DMS79 (cell line): Measurements from ENCODE around the gene GALNT10.

Source experiments
- DNase-seq: peaks from one replicate; lab custom pipeline; 2025; lab: John Stamatoyannopoulos, UW

GALNT10 gene

GRCh38 chr5:154179846-154180710 lies 10.5 kb upstream of the GALNT10 start:
- peak; percentile 24 for DNase-seq

DNA sequence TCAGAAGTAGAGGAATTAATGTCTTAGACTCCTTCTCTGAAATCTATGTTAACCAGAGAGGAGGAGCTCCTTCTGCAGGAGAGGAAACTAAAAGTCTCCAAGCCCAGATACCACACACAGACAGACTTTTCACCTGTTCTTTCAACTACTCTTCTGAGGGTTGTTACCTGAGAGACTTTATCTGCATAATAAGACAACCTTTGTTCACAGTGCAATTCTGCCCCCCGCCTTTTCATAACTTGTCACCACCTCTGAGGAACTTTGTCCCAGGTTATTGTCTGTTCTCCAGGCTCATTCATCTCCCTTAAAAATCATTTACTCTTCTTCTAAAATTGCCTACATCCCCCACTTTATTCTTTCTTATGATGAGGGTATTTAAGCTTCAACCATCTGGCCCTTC lies 9.4 kb upstream of the GALNT10 start:
- no peak for DNase-seq

DNA sequence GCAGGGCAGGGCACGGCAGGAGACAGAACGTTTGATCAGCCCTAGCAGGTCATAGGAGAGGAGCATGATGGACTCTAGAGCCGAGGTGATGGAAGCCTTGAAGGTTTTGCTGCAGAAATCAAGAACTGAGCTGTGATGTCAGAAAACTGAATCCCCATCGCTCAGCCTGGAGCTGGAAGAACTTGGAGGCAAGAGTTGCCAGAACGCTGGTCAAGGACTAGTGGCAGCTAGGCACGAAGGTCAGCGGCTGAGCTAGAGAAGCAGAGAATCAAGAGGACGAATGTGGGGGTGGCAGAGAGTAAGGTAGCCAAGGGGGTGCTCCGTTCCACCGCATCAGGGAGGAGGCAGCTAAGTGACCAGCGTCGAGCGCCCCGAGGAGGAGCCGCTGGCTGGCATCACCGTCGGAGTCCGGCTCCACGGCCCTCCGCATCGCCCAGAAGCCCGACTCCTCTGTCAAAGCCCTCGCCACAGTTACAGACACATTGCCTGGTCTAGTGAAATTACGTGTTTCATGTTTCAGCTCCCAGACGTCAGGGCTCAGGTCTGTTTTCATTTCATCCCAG lies 1.2 kb upstream of the GALNT10 start:
- no peak for DNase-seq

DNA sequence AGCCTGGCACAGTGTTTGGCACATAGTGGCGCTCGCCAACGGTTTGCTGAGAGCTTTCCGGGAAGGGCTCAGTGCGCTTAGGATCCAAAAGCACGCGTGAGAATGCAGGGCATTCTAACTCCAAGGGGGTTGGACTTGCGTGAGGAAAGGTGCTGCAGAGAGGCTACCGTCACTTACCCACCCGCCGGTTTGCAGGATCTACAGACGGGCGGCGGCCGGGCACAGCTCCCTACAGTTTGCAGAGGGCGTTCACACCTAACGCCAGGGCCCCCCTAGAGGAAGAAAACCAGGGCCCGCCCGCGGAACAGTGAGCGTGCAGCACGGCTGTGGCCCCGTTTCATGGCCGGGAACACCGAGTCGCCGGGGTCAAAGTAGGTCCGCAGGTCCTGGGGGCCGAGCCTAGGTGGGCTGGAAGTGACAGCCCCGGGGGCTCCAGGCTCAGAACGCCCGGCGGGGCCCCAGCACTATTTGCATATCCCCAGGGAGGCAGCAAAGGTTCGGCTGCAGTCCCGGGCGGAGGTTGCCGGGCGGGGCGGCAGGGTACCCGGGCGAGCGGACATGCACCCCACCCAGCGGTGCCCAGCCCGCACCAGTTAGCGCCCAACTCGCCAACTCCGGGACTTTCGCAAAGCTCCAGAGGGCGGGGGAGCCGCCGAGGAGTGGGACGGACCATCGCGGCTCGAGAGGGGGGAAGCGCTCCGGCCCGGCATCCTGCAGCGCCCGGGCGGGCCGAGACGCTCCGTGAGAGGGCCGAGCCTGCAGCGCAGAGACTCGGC lies 526 bp upstream of the GALNT10 start:
- no peak for DNase-seq

DNA sequence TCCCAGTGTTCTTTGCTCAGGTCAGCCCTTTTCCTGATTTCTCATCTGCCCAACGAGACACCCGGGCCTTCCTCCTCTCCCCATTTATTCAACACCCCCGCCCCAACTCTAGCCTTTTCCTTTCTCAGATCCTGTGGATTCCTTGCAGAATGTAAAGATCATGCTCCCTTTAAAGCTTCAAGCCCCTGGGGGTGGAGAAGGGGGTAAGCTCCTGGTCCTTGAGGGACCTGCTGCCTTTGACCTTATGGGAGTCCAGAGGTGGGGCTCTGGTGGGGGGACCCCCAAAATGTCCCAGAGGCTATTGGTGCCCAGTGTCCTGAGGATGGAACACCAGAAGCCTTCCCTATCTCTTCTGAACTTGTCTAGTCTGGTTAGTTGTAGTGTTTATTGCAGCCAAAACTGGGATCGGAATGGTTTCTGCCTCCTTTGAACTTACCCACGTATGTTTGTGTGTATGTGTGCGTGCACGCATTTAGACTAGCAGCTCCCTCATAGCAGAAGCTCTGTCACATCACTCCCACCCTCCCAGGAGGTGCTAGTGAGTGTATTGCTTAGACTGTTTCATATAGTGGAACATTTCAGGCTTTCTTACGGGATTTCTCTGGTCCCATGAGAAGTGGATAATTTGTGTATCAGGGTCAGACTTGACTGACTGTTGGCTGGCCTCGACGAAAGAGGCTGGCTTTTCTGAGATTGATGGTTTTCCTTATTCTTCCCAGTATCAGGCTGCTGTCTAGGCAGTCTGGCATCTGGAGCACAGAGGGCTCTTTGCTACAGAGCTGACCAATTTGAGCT lies 1.1 kb downstream of the GALNT10 start:
- DNase-seq = no peak

DNA sequence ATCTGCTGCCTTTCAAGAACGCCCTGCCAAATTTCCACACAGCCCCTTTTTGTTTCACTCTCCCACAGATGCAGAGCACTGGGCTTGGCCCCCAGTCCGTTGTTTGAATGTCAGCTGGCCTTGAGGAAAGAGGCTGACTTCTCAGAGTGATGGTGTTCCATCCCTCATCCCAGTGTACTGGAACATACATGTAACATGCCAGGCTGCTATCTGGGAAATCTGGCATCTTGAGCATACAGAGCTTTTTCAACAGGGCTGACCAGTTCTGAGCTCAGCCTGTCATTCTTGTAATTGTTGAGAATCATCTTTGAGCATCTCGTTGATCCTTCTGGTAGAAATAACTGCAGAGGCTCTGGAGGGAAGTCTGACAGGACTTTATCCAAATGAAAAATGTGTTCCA lies 2.8 kb downstream of the GALNT10 start:
- no peak for DNase-seq

DNA sequence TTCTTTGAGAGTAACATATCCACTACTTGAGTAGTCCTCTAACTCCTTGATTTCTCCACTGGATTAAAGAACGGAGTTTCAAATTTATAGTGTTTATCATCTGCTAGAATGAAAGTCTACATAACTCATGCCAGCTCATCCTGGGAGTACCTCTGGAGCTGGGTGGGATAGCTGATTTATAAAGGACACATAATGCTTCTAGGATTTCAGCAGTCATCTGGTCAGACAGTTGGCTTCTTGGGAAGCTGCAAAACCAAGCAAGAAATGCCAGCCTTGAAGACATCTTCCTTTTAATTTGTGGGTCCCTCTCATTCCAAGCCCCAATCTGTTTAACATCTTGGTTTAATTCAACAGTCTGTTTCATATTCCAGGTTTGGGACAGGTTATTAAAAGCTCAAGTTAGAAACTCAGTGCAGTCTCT lies 3.2 kb downstream of the GALNT10 start:
- no peak for DNase-seq

GRCh38 chr5:154194345-154195329 lies 4.1 kb downstream of the GALNT10 start:
- DNase-seq = no peak

GRCh38 chr5:154196281-154196680 lies 5.7 kb downstream of the GALNT10 start:
- DNase-seq = no peak

- DNase-seq = no peak
Measured at GRCh38 chr5:154196955-154197652, 6.6 kb downstream of the GALNT10 start.

DNA sequence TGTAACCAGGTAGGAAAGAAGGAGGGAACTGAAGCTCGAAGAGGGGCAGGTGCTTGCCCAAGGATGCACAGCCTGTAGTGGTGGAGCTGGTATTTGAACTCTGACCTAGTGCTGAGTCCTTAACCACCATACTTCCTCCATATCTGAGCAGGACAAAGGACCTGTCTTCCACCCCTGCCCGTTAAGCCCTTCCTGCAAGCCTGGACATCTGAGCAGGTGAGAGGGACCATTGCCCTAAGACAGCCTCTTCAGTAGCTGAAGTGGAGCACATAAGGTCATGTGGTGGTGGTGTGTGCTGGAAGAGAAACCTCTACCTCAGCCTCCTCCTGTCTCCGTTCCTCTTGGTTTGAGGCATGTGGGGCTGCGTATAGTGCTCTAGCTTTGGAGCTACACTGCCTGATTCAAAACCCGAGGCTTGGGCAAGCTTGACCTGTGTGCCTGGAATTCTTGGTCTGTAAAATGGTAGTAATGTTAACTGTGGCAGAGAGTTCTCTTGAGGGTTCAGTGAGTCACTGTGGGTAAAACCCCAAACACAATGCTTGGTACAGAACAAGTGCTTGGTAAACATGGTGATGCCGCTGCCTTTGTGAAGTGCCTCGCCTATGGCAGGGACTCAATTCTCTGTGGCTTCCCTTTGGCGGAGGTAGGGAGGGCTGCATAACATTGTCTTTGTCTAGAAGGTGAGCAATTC lies 7.4 kb downstream of the GALNT10 start:
- peak; percentile 89 for DNase-seq

DNA sequence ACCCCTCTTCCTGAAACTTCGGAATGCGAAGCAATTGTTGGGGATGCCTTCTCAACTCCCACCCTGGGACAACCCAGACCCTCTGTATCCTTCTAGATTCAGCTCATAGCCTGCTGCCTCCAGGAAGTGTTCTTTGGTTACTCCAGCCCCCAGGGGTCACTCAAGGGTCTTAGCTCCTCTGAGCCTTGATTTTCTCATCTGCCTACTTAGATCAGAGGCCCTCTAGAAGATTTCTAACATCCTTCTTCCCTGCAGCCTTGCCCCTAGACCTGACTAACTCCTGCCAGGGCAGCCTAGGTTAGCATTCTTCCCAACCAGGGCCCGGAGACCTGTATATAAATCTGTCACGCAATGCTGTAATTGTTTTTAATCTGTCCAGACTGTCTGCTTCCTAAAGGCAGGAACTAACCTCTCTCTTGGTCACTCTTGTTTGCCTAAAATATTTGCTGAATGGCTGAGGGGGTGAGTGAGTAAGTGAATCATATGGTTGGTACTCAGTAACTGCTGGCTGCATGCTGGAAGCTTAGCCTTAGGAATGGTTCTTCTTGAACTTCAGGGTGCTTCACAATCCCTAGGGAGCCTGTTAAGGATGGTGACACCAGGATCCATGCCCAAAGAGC lies 8.2 kb downstream of the GALNT10 start:
- DNase-seq = no peak

DNA sequence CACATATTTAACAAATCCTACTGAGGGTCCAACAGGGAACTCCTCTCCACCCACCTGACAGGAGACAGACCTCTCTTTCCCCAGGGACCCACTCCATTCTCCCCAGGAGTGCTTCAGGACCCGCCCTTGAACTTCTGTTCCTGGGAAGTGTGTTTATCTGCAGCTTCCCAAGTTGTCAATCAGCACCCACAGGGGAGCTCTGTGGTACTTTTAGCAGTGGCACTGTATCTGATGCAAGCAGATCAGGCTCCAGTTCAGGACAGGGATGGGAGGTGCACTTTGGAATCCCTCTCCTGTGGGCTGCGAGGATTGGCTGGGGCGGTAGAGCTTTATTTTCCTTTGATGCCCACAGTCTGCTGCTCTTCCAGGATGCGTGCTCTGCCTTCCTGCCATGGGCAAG lies 8.7 kb downstream of the GALNT10 start:
- DNase-seq = no peak

- no peak for DNase-seq
Measured at GRCh38 chr5:154199671-154200220, 9.2 kb downstream of the GALNT10 start.

DNA sequence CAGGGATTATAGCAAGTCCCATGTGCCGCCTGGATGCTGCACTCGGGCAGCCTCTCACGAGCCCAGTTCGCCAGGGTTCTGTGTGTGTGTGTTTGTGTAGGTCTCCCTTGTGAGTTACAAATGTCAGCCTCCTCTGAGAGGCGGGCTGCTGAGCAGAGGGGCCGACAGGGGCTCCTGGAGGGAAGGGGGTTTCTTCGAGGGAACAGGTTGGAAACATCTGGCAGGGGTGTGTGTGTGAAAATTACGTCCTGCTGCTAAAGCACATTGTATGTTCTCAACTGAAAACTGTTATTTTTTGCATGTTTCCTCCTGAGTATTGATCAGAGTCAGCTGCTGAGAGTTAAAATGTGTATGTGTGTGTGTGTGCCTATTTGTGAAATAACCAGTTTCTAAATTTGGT lies 9.7 kb downstream of the GALNT10 start:
- DNase-seq = no peak

GRCh38 chr5:154201108-154201769 lies 10.7 kb downstream of the GALNT10 start:
- DNase-seq = no peak

GRCh38 chr5:154202379-154203260 lies 12.1 kb downstream of the GALNT10 start:
- no peak for DNase-seq
